ENCODE data around the gene GATAD1.

GRCh38 chr7:92498557-92498956 is 51.3 kb downstream of the GATAD1 start:
- no peak for TF ChIP-seq GATA2 (CRISPR knock-in tag; IDR thresholded peaks at IDR 0.05)
- TF ChIP-seq CTCF (IDR thresholded peaks at IDR 0.05): no peak
- TF ChIP-seq USF1 (IDR thresholded peaks at IDR 0.05; ENCODE audit: borderline replicate concordance, low read depth): no peak

Data from SK-N-SH (cell line).